Uterus (tissue), 4 donors: ENCODE data around the gene FMN1. TPM values are rescaled to one million over a fixed set of nuclear protein-coding genes. Genes with fewer than 3 reads are reported as not detected.

Source experiments
- DNase-seq, 2 donors: peaks; one replicate each; pipeline ENCODE4 v3.0.0-alpha.2; 2019 to 2020
- H3K27ac ChIP-seq, 2 donors: fragments of 200-600 bp; sonication (generic); 1 replicate in 1 of 2; 2 replicates in 1 of 2; pipeline ENCODE4 v1.5.1; 2016 to 2018
- H3K27me3 ChIP-seq, 2 donors: fragments of 200-600 bp; sonication (generic); one replicate each; pipeline ENCODE4 v1.5.1; 2018 to 2019; ENCODE audit warnings: control low read depth in 1 of 2
- H3K36me3 ChIP-seq, 2 donors: fragments of 200-600 bp; sonication (generic); one replicate each; pipeline ENCODE4 v1.5.1; 2019; ENCODE audit warnings: control low read depth in 1 of 2
- H3K4me1 ChIP-seq, 2 donors: fragments of 200-600 bp; sonication (generic); one replicate each; pipeline ENCODE4 v1.5.1; 2018 to 2019; ENCODE audit warnings: control low read depth in 1 of 2
- H3K4me3 ChIP-seq, 2 donors: fragments of 200-600 bp; sonication (generic); 1 replicate in 1 of 2; 2 replicates in 1 of 2; pipeline ENCODE4 v1.5.1; 2018 to 2019; ENCODE audit warnings: mild to moderate bottlenecking in 1 of 2
- H3K9me3 ChIP-seq, 2 donors: fragments of 200-600 bp; sonication (generic); one replicate each; pipeline ENCODE4 v1.5.1; 2019; ENCODE audit warnings: control low read depth in 1 of 2
- CTCF ChIP-seq, 4 experiments: fragments of 200-600 bp in 2 of 4; fragments of 450-650 bp in 2 of 4; sonication (generic) in 2 of 4; IDR thresholded peaks; one replicate each; pipeline ENCODE4 v1.5.1; 2016 to 2019; ENCODE audit warnings: antibody characterized with exemption in 4 of 4, mild to moderate bottlenecking in 2 of 4, moderate library complexity in 1 of 4
- POLR2A ChIP-seq, 2 donors: fragments of 450-650 bp; IDR thresholded peaks; one replicate each; pipeline ENCODE4 v1.6.1; 2016; ENCODE audit warnings: antibody characterized with exemption in 2 of 2, mild to moderate bottlenecking in 1 of 2, moderate library complexity in 1 of 2
- intact Hi-C: fragments of 100-400 bp; cut with DNase I; formaldehyde crosslinking; loops from one replicate; pipeline ENCODE4 v1.15.1; 2023; ENCODE audit warnings: low total_unique reads
- total RNA-seq, 4 donors: library from RNA; depleted of rRNA in 3 of 4; stranded (reverse); fragments of >200 nt in 3 of 4; gene quantifications; one replicate each; pipeline versions ENCODE4 v1.1.0 to v1.2.4, GENCODE V29; 2014 to 2023
- donor health status: DM: yes; HTN: yes; CAD: no.

The FMN1 gene
- total RNA-seq, 4 donors from 2014 or later, result 1.3 to 9.3 (median 5.0) TPM

GRCh38 chr15:33188641-33189257, 5.8 kb downstream of the FMN1 start:
- Histone ChIP-seq H3K9me3 (no peaks in the 10 kb centered on the region), H3K4me3 (no peak overlapping the region), H3K27me3 (no peaks in the 10 kb centered on the region), H3K4me1 (no peaks in the 10 kb centered on the region), H3K36me3 (no peaks in the 10 kb centered on the region), H3K27ac (no peak overlapping the region)
- intact Hi-C loops, result no loop called here
- TF ChIP-seq CTCF (IDR thresholded peaks at IDR 0.05), result no peak
- no peak for TF ChIP-seq POLR2A (IDR thresholded peaks at IDR 0.05)
- no peak for DNase-seq

- no peak for DNase-seq
- no peak overlapping the region for H3K4me3 ChIP-seq
- no peaks in the 10 kb centered on the region for H3K27me3 ChIP-seq
- no peaks in the 10 kb centered on the region for H3K4me1 ChIP-seq
- no peak overlapping the region for H3K27ac ChIP-seq
- H3K9me3 ChIP-seq, result no peaks in the 10 kb centered on the region
- H3K36me3 ChIP-seq, result no peaks in the 10 kb centered on the region
- intact Hi-C loops, result no loop called here
- TF ChIP-seq POLR2A (IDR thresholded peaks at IDR 0.05) (no peak), CTCF (IDR thresholded peaks at IDR 0.05) (no peak)
Measured at GRCh38 chr15:33188159-33188558, 6.4 kb downstream of the FMN1 start.

DNA sequence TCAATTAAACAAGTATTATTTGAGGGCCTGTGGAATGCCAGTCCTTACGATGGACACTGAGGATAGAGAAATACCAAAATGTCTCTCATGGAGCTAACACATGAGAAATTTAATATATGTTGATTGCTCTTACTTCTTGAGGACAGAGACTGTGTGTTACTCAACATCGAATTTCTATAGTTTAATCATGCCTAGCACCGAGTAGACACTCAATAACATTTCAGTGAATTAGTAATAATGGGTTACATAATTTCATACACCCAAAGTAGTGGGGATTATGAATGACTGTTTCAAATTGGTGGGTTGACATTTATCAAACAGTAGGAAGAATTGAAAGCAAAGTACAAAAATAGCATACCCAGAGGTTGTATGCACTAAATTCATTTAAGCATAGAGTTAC, 11.2 kb downstream of the FMN1 start:
- intact Hi-C loops, result no loop called here
- no peaks in the 10 kb centered on the region for H3K9me3 ChIP-seq

GRCh38 chr15:33182926-33183325, 11.6 kb downstream of the FMN1 start:
- H3K4me3 ChIP-seq, result no peak overlapping the region
- H3K27me3 ChIP-seq, result no peaks in the 10 kb centered on the region
- no peak for DNase-seq
- intact Hi-C loops, result no loop called here
- no peaks in the 10 kb centered on the region for H3K36me3 ChIP-seq
- H3K4me1 ChIP-seq, result no peaks in the 10 kb centered on the region
- no peak overlapping the region for H3K27ac ChIP-seq
- no peaks in the 10 kb centered on the region for H3K9me3 ChIP-seq
- TF ChIP-seq CTCF (IDR thresholded peaks at IDR 0.05) (no peak), POLR2A (IDR thresholded peaks at IDR 0.05) (no peak)

More for the DNA sequence above, 11.2 kb downstream of the FMN1 start:
- Histone ChIP-seq H3K36me3 (no peaks in the 10 kb centered on the region), H3K4me1 (no peaks in the 10 kb centered on the region), H3K27me3 (no peaks in the 10 kb centered on the region), H3K27ac (no peak overlapping the region), H3K4me3 (no peak overlapping the region)
- no peak for DNase-seq
- no peak for TF ChIP-seq POLR2A (IDR thresholded peaks at IDR 0.05)
- TF ChIP-seq CTCF (IDR thresholded peaks at IDR 0.05), result no peak

DNA sequence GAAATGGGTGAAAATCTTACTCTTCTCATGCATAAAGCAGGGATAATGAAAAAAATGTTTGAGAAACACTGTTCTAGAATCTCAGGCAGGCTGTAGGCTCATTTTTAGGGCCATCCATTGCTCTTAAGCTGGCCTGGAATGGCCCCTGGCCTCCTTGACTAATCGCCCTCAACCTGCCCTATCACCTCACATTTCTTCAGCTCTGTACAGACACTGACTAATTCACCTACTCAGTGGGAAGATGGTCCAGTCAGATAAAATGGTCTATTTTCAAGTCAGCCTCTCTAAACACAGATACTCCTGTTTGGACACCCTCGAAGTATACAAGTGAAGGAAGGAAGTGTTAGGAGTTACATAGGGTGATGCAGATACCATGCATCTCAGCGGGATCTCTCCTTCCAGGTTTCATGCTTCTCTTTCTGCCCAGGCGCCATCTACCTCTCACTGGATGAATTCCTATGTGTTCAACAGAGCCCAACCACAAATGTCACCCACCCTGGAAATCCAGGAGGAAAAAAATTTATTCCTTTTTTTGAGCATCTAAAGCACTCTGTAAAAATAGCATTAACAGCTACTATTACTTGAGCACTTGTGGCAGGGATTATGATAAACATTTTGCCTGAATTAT, 12.1 kb downstream of the FMN1 start:
- Histone ChIP-seq H3K4me3 (no peak overlapping the region), H3K27ac (no peak overlapping the region), H3K27me3 (no peaks in the 10 kb centered on the region), H3K4me1 (no peaks in the 10 kb centered on the region), H3K9me3 (no peaks in the 10 kb centered on the region), H3K36me3 (no peaks in the 10 kb centered on the region)
- TF ChIP-seq CTCF (IDR thresholded peaks at IDR 0.05) (no peak), POLR2A (IDR thresholded peaks at IDR 0.05) (no peak)
- no peak for DNase-seq
- intact Hi-C loops, result no loop called here
